ENCODE measurements around the gene EGFR.

The EGFR gene

GRCh38 chr7:55101359-55101758 is 82.5 kb downstream of the EGFR start:
- H3K4me1 Mint-ChIP-seq (ENCODE audit: low read depth in 2 of 2) = peaks cover 0 to 10% of the 10 kb centered on the region in 2 donors
- no peak overlapping the region for H3K4me3 Mint-ChIP-seq
- DNase-seq = no peak
- no peak overlapping the region for H3K27ac Mint-ChIP-seq
- peaks cover 33 to 76% of the 10 kb centered on the region in 2 donors for H3K27me3 Mint-ChIP-seq
- no peak for ATAC-seq (replicated peaks)
- no peaks in the 10 kb centered on the region for H3K9me3 Mint-ChIP-seq
- H3K36me3 Mint-ChIP-seq (ENCODE audit: insufficient read depth) = peaks cover 2% of the 10 kb centered on the region

GRCh38 chr7:55104123-55104522 is 85.3 kb downstream of the EGFR start:
- no peak for ATAC-seq (replicated peaks)
- peaks cover 2% of the 10 kb centered on the region for H3K36me3 Mint-ChIP-seq (ENCODE audit: insufficient read depth)
- H3K4me1 Mint-ChIP-seq (ENCODE audit: low read depth in 2 of 2) = peaks cover 0 to 11% of the 10 kb centered on the region in 2 donors
- H3K9me3 Mint-ChIP-seq = no peaks in the 10 kb centered on the region
- no peak overlapping the region for H3K27ac Mint-ChIP-seq
- DNase-seq = no peak
- peaks cover 43 to 88% of the 10 kb centered on the region in 2 donors for H3K27me3 Mint-ChIP-seq
- H3K4me3 Mint-ChIP-seq = no peak overlapping the region

GRCh38 chr7:55104712-55105433 is 86.1 kb downstream of the EGFR start:
- H3K4me3 Mint-ChIP-seq = no peak overlapping the region
- ATAC-seq (replicated peaks) (peak; percentile 35), DNase-seq (no peak)
- H3K9me3 Mint-ChIP-seq = no peaks in the 10 kb centered on the region
- peaks cover 43 to 88% of the 10 kb centered on the region in 2 donors for H3K27me3 Mint-ChIP-seq
- peaks cover 2% of the 10 kb centered on the region for H3K36me3 Mint-ChIP-seq (ENCODE audit: insufficient read depth)
- H3K4me1 Mint-ChIP-seq (ENCODE audit: low read depth in 2 of 2) = peaks cover 0 to 11% of the 10 kb centered on the region in 2 donors
- H3K27ac Mint-ChIP-seq = no peak overlapping the region

GRCh38 chr7:55105952-55106351 is 87.1 kb downstream of the EGFR start:
- Mint-ChIP-seq H3K27ac (no peak overlapping the region), H3K4me1 (ENCODE audit: low read depth in 2 of 2) (peaks cover 0 to 12% of the 10 kb centered on the region in 2 donors), H3K27me3 (peaks cover 49 to 89% of the 10 kb centered on the region in 2 donors), H3K4me3 (no peak overlapping the region), H3K36me3 (ENCODE audit: insufficient read depth) (no peaks in the 10 kb centered on the region), H3K9me3 (no peaks in the 10 kb centered on the region)
- ATAC-seq (replicated peaks) (no peak), DNase-seq (no peak)

GRCh38 chr7:55107946-55108345 is 89.1 kb downstream of the EGFR start:
- Mint-ChIP-seq H3K36me3 (ENCODE audit: insufficient read depth) (no peaks in the 10 kb centered on the region), H3K4me1 (ENCODE audit: low read depth in 2 of 2) (peaks cover 0 to 17% of the 10 kb centered on the region in 2 donors), H3K27me3 (peaks cover 34 to 70% of the 10 kb centered on the region in 2 donors), H3K4me3 (no peak overlapping the region), H3K27ac (no peak overlapping the region), H3K9me3 (no peaks in the 10 kb centered on the region)
- ATAC-seq (replicated peaks) = no peak
- no peak for DNase-seq

GRCh38 chr7:55108401-55108800 is 89.6 kb downstream of the EGFR start:
- DNase-seq = no peak
- H3K4me3 Mint-ChIP-seq = no peak overlapping the region
- no peak for ATAC-seq (replicated peaks)

GRCh38 chr7:55108818-55109217 is 90.0 kb downstream of the EGFR start:
- Mint-ChIP-seq H3K9me3 (no peaks in the 10 kb centered on the region), H3K27me3 (peaks cover 34 to 61% of the 10 kb centered on the region in 2 donors), H3K36me3 (ENCODE audit: insufficient read depth) (no peaks in the 10 kb centered on the region), H3K27ac (no peak overlapping the region), H3K4me1 (ENCODE audit: low read depth in 2 of 2) (peaks cover 5 to 23% of the 10 kb centered on the region in 2 donors), H3K4me3 (no peak overlapping the region)
- ATAC-seq (replicated peaks) = no peak
- no peak for DNase-seq

More at GRCh38 chr7:55108401-55108800, 89.6 kb downstream of the EGFR start:
- no peaks in the 10 kb centered on the region for H3K9me3 Mint-ChIP-seq
- no peaks in the 10 kb centered on the region for H3K36me3 Mint-ChIP-seq (ENCODE audit: insufficient read depth)
- peaks cover 3 to 19% of the 10 kb centered on the region in 2 donors for H3K4me1 Mint-ChIP-seq (ENCODE audit: low read depth in 2 of 2)
- no peak overlapping the region for H3K27ac Mint-ChIP-seq
- peaks cover 34 to 65% of the 10 kb centered on the region in 2 donors for H3K27me3 Mint-ChIP-seq

GRCh38 chr7:55109404-55110167 is 90.8 kb downstream of the EGFR start:
- DNase-seq (no peak), ATAC-seq (replicated peaks) (no peak)
- Mint-ChIP-seq H3K4me1 (ENCODE audit: low read depth in 2 of 2) (peaks cover 5 to 22% of the 10 kb centered on the region in 2 donors), H3K9me3 (no peaks in the 10 kb centered on the region), H3K36me3 (ENCODE audit: insufficient read depth) (no peaks in the 10 kb centered on the region), H3K27me3 (peaks cover 34 to 54% of the 10 kb centered on the region in 2 donors), H3K27ac (no peak overlapping the region), H3K4me3 (no peak overlapping the region)

- Mint-ChIP-seq H3K27me3 (peaks cover 34 to 49% of the 10 kb centered on the region in 2 donors), H3K4me3 (no peak overlapping the region), H3K36me3 (ENCODE audit: insufficient read depth) (no peaks in the 10 kb centered on the region), H3K4me1 (ENCODE audit: low read depth in 2 of 2) (peaks cover 5 to 15% of the 10 kb centered on the region in 2 donors), H3K9me3 (no peaks in the 10 kb centered on the region), H3K27ac (no peak overlapping the region)
- DNase-seq = no peak
- ATAC-seq (replicated peaks) = no peak
Measured at GRCh38 chr7:55110282-55110992, 91.6 kb downstream of the EGFR start.

GRCh38 chr7:55110993-55111361 is 92.2 kb downstream of the EGFR start:
- DNase-seq = no peak
- peaks cover 5 to 14% of the 10 kb centered on the region in 2 donors for H3K4me1 Mint-ChIP-seq (ENCODE audit: low read depth in 2 of 2)
- no peak overlapping the region for H3K27ac Mint-ChIP-seq
- H3K27me3 Mint-ChIP-seq = peaks cover 35 to 47% of the 10 kb centered on the region in 2 donors
- H3K4me3 Mint-ChIP-seq = no peak overlapping the region
- ATAC-seq (replicated peaks) = no peak
- no peaks in the 10 kb centered on the region for H3K9me3 Mint-ChIP-seq
- no peaks in the 10 kb centered on the region for H3K36me3 Mint-ChIP-seq (ENCODE audit: insufficient read depth)

- peaks cover 37 to 38% of the 10 kb centered on the region in 2 donors for H3K27me3 Mint-ChIP-seq
- H3K4me1 Mint-ChIP-seq (ENCODE audit: low read depth in 2 of 2) = peaks cover 5 to 14% of the 10 kb centered on the region in 2 donors
- DNase-seq = no peak
- H3K9me3 Mint-ChIP-seq = no peaks in the 10 kb centered on the region
- no peak overlapping the region for H3K27ac Mint-ChIP-seq
- ATAC-seq (replicated peaks) = no peak
- no peaks in the 10 kb centered on the region for H3K36me3 Mint-ChIP-seq (ENCODE audit: insufficient read depth)
- no peak overlapping the region for H3K4me3 Mint-ChIP-seq
Measured at GRCh38 chr7:55112056-55112455, 93.2 kb downstream of the EGFR start.

GRCh38 chr7:55113760-55114540 is 95.1 kb downstream of the EGFR start:
- no peaks in the 10 kb centered on the region for H3K9me3 Mint-ChIP-seq

GRCh38 chr7:55117286-55117685 is 98.5 kb downstream of the EGFR start:
- Mint-ChIP-seq H3K27ac (no peak overlapping the region), H3K4me1 (ENCODE audit: low read depth in 2 of 2) (peaks cover 5 to 11% of the 10 kb centered on the region in 2 donors), H3K36me3 (ENCODE audit: insufficient read depth) (no peaks in the 10 kb centered on the region), H3K9me3 (no peaks in the 10 kb centered on the region), H3K27me3 (peaks cover 3 to 9% of the 10 kb centered on the region in 2 donors), H3K4me3 (no peak overlapping the region)
- DNase-seq (no peak), ATAC-seq (replicated peaks) (no peak)

More at GRCh38 chr7:55113760-55114540, 95.1 kb downstream of the EGFR start:
- H3K4me1 Mint-ChIP-seq (ENCODE audit: low read depth in 2 of 2) = peaks cover 5 to 13% of the 10 kb centered on the region in 2 donors
- H3K4me3 Mint-ChIP-seq = peak overlapping the region in 1 of 2 donors; percentile 29
- peak in 2 of 3 experiments; percentile 12 to 25 for DNase-seq
- H3K27me3 Mint-ChIP-seq = peaks cover 19% of the 10 kb centered on the region in 2 donors
- H3K36me3 Mint-ChIP-seq (ENCODE audit: insufficient read depth) = no peaks in the 10 kb centered on the region
- peak; percentile 98 for ATAC-seq (replicated peaks)
- peak overlapping the region in 1 of 2 donors; percentile 27 for H3K27ac Mint-ChIP-seq
